ENCODE measurements around the gene MARCO.
A peak's percentile ranks its signal among the peaks of the same experiment; 100 is the strongest.
"Not testable (repeated sequence)": the region's sequence is repeated elsewhere in the genome, so short reads cannot be mapped to it uniquely, and the experiment has no call there.

The MARCO gene

GRCh38 chr2:118974103-118974993 is 32.4 kb downstream of the MARCO start:
- no peak for DNase-seq (ENCODE audit: low read depth in 2 of 2)

GRCh38 chr2:118975133-118975532 is 33.1 kb downstream of the MARCO start:
- no peak for DNase-seq (ENCODE audit: low read depth in 2 of 2)

DNA sequence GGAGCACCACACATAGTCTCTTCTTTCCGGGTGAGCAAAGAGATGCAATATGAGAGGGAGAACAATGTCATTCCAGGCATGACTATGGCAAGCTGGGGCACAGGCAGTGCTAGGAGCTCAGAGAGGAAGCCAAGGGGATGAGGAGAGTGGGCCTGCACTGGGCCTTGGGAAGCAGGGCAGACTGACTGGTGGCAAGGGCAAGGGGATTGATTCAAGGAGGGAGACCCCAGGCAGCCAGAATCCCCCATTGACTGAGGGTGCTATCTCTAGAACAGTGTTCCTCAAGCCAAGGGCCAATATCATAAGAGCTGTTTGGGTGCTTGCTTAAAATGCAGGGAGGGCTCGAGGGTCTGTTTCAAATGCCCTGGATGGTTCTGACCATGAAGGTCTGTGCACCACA is 36.1 kb downstream of the MARCO start:
- DNase-seq (ENCODE audit: low read depth in 2 of 2): no peak

DNA sequence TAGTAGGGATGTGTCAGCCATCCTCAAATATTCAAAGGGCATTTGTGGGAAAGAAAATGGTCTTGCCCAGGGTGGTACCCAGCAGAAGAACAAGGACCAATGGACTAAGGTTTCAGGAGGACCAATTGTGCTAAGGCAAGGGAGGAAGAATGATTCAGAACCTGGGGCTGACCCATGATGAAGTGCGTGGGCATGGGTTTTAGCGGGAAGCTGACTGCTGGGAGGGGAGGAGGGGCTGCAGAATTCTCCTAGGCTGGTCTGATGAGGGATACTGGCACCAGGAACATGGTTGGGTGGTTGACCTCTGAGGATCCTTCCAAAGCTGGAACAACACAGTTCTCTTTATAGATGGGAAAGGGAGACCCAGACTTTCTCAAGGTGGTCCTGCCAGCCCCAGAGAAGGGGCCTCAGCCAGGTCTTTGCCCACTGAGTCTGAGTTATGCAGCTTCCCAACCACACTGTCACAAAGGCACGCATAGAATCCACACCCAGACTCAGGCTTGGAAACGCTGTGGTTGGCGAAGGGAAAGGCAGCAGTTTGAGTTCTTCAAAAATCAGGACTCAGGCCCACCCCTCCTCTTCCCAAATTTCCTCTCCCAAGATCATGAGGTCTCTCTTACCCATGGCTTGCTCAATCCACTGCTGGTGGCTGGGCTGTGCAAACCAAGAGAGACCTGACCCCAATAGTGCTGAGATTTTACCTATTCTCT is 37.3 kb downstream of the MARCO start:
- no peak for DNase-seq (ENCODE audit: low read depth in 2 of 2)

DNA sequence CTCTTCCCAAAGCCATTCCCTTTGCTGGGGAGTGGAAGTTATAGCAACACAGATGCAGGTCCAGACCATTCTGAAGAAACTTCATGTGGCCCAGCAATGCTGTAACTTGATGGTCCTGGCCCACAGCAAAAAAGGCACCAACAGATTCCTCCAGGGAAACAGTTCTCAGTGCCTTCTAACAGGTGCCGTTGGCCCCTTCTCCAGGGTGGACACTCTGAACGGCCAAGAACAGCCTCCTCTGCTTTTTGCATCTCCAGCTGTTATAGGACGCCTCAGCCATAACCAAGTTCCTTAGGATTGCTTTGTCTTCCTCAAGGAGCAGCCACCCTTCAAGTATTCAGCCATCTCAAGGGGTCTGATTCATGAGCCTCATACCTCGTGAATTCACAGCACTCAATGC is 38.0 kb downstream of the MARCO start:
- no peak for DNase-seq (ENCODE audit: low read depth in 2 of 2)

GRCh38 chr2:118980573-118980972 is 38.6 kb downstream of the MARCO start:
- no peak for DNase-seq (ENCODE audit: low read depth in 2 of 2)

- no peak for DNase-seq (ENCODE audit: low read depth in 2 of 2)
These were observed 39.6 kb downstream of the MARCO start for GRCh38 chr2:118981632-118982031.

GRCh38 chr2:118982039-118982438 is 40.0 kb downstream of the MARCO start:
- DNase-seq (ENCODE audit: low read depth in 2 of 2): no peak

- no peak for DNase-seq (ENCODE audit: low read depth in 2 of 2)
These were observed 41.1 kb downstream of the MARCO start for GRCh38 chr2:118983133-118983532.

DNA sequence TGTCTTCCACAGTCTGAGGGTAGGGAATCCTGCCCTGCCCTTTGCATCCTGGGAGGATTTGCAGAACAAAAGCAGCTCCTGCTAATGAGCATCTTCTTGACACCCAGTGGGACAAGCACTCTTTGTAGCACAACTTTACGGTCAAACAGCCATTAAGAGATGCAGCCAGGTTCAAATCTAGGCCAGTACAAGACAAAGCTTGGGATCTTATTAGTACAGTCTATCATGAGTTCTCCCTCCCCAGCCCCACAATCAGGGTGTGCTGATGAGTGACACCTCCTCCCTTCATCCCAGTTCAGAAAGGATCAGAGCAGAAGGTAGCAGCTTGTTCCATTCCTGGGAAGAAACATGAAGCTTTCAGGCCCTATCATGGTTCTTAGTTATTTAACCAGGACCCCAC is 41.9 kb downstream of the MARCO start:
- DNase-seq (ENCODE audit: low read depth in 2 of 2): no peak

DNA sequence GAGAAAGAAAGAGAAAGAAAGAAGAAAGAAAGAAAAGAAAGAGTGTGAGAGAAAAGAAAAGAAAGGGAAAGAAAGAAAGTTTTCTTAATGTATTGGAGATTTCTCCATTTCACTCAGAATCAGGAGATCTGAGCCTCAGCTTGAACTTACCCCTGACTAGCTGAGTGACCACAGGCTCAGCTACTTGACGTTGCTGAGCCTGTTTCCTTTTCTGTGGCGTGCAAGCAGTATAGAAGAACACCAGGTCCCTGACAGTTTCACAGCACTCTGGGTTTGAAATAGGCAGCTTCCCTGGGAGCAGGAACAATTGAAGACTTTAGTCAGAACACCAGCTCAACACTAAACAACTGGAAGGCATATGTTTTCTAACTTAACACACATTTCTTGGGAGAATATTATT is 44.7 kb downstream of the MARCO start:
- DNase-seq (ENCODE audit: low read depth in 2 of 2): no peak

GRCh38 chr2:118987886-118988285 is 45.9 kb downstream of the MARCO start:
- no peak for DNase-seq (ENCODE audit: low read depth in 2 of 2)

DNA sequence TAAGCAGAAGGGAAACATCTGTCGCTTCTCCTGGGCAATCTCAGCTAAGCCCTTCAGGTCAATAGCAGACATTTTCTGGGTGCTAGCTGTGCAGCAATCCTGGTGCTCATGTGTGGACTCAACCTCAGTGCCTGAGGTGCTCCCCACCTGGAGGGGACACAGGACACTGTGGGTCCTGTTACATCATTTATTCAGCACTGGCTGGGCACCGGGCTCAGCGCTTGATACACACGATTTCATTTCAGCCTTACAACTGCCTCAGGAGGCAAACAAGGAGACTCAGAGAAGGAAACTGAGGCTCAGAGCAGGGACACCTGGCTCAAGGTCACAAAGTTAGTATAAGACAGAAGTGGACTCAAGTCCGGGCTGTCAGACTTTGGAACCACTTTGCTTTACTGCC is 46.7 kb downstream of the MARCO start:
- no peak for DNase-seq (ENCODE audit: low read depth in 2 of 2)

GRCh38 chr2:118989481-118989880 is 47.5 kb downstream of the MARCO start:
- DNase-seq (ENCODE audit: low read depth in 2 of 2): no peak

DNA sequence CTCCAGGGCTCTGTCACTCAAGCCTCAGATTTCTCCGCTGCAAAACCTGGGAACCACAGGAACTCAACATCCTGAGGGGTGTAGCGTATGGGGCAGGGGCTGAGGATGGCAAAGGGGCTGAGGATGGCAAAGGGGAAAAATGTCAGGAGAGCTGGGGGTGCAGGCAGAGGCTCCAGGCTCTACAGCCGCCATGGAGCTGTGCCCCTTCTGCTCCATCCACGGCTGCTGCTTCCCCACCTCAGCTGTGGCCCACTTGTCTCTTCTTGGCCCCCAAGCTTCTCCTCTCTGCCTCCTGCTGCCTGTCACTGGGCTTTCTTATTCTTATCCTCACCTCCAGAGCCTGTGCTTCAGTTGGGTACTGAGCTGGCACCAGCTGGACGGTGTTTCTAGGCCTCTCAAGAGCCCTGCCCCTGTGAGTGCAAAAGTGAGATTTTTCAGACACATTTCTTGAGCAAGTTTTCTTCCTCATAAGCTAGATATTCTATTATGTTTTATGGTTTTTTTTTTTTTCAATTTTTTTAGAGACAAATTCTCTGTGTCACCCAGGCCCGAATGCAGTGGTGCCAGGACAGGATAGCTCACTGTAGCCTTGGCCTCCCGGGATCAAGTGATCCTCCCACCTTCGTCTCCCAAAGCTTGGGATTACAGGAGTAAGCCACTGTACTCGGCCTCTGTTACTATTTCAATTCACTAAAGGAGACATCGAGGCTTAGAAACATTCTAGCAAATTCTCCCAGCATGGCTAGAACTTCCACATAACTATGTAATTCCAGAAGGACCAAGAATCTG is 49.0 kb downstream of the MARCO start:
- no peak for DNase-seq (ENCODE audit: low read depth in 2 of 2)

DNA sequence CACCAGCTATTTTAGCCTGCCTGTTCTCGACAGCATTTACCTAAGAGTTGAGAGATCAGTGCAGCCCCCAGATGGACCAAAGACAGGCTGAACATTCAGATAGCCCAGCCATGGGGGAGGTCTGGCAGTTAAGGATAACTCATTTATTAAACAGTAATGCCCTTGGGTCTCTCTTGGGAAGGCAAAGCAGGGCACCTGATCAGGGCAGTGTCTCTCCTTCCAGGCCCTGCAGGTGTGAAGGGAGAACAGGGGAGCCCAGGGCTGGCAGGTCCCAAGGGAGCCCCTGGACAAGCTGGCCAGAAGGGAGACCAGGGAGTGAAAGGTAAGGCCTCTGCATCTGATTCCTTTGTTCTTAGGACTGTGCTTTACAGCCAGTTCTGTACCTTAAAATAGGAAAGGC is 49.6 kb downstream of the MARCO start:
- no peak for DNase-seq (ENCODE audit: low read depth in 2 of 2)

DNA sequence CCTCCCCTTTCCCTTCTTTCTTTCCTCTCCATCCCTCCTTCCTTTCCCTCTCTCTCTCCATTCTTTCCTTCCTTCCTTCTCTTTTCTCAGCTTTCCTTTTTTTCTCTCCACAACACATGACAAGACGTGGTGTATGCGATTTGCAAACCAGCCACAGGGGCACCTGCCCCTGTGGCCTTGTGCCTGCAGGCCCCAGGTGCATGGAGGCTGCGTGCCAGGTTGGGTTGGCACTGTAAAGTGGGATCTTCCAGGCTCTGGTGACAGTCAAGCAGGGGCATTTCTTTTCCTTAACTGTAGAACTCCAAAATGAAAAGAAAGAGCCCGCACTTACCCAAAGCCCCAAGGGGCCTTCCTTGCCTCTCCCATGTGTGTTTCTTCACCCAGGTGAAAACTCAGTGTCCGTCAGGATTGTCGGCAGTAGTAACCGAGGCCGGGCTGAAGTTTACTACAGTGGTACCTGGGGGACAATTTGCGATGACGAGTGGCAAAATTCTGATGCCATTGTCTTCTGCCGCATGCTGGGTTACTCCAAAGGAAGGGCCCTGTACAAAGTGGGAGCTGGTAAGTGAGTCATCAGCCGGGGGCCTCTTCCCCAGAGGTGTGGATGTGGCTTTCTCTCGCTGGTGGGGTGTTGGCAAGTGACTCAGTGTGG is 50.9 kb downstream of the MARCO start:
- DNase-seq (ENCODE audit: low read depth in 2 of 2): peak in 1 of 2 donors; percentile 7

DNA sequence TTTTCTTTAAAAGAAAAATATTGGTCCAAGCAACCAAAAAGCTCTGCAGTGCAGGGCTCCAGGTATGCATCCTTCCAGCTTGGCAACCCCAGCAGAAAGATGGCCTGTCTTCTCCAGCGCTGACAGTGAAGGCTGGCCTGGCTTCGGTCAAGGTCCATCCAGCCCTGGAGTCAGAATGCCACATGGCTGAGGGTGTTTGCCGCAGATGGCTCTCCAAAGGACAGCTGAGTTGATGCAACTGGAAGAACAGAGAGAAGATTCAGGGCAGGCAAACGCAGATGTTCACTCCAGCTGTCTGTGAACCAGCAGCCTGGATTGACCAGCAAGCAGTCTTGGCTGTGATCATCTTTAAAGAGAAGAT is 51.4 kb downstream of the MARCO start:
- no peak for DNase-seq (ENCODE audit: low read depth in 2 of 2)

DNA sequence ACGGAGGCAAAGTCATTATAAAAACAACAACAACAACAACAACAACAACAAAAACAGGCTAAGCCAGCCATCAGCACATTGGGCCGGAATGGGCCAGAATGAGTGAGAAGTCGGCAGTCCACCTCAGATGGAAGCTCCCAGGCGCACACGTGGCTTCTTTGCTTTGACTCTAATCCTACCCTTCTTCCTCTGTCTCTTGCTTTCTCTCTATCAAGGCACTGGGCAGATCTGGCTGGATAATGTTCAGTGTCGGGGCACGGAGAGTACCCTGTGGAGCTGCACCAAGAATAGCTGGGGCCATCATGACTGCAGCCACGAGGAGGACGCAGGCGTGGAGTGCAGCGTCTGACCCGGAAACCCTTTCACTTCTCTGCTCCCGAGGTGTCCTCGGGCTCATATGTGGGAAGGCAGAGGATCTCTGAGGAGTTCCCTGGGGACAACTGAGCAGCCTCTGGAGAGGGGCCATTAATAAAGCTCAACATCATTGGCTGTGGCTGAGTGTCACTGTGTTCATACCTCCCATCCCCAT is 52.2 kb downstream of the MARCO start:
- no peak for DNase-seq (ENCODE audit: low read depth in 2 of 2)

GRCh38 chr2:118994778-118995177 is 52.8 kb downstream of the MARCO start:
- no peak for DNase-seq (ENCODE audit: low read depth in 2 of 2)

- not testable (repeated sequence) for DNase-seq (ENCODE audit: low read depth in 2 of 2)
These were observed 61.9 kb downstream of the MARCO start for GRCh38 chr2:119003856-119004255.

DNA sequence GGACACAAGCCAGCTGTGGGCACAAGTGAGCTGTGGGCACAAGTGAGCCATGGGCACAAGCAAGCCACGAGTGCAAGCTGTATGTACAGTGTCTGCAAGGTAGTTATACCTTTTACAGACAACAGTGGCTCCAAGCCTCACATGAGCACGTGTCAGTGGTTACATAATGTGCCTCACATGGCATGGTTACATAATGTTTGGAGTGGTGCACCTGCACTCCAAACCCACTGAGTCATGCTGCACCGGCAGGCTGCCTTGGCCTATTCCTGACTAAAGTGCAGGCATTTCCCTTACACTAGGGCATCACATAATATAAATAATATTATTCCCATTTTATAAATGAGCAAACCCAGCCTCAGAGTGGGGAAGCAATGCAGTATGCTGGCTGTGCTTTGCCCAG is 62.6 kb downstream of the MARCO start:
- DNase-seq (ENCODE audit: low read depth in 2 of 2): no peak

Measured in stimulated activated CD8-positive, alpha-beta memory T cell treated with anti-CD3 and anti-CD28 coated beads, Interleukin-7, amount 100 ng/mL, for 4 hours (primary cell).